ENCODE results near the gene BRAT1.

Gene BRAT1

GRCh38 chr7:2518737-2519118, 36.6 kb downstream of the BRAT1 start:
- peaks cover 7% of the 10 kb centered on the region for H3K27me3 Mint-ChIP-seq (ENCODE audit: low read depth)
- H3K27ac Mint-ChIP-seq, result peak overlapping the region; percentile 91 to 93 (median 93)
- H3K4me3 Mint-ChIP-seq, result peak overlapping the region; percentile 80 to 86 (median 86)
- no peak for TF ChIP-seq CTCF (IDR thresholded peaks at IDR 0.05; ENCODE audit: unreplicated experiment in 3 of 3)
- H3K9me3 Mint-ChIP-seq, result no peaks in the 10 kb centered on the region
- peaks cover 4% of the 10 kb centered on the region for H3K36me3 Mint-ChIP-seq (ENCODE audit: low read depth)
- peaks cover 44% of the 10 kb centered on the region for H3K4me1 Mint-ChIP-seq

- H3K4me1 Mint-ChIP-seq, result peaks cover 44% of the 10 kb centered on the region
- peak overlapping the region; percentile 91 to 93 (median 93) for H3K27ac Mint-ChIP-seq
- H3K27me3 Mint-ChIP-seq (ENCODE audit: low read depth), result peaks cover 7% of the 10 kb centered on the region
- no peak for TF ChIP-seq CTCF (IDR thresholded peaks at IDR 0.05; ENCODE audit: unreplicated experiment in 3 of 3)
- no peaks in the 10 kb centered on the region for H3K9me3 Mint-ChIP-seq
- peaks cover 2% of the 10 kb centered on the region for H3K36me3 Mint-ChIP-seq (ENCODE audit: low read depth)
- peak overlapping the region; percentile 58 to 86 (median 77) for H3K4me3 Mint-ChIP-seq
Measured at GRCh38 chr7:2517678-2518507, 37.4 kb downstream of the BRAT1 start.

GRCh38 chr7:2517026-2517425, 38.3 kb downstream of the BRAT1 start:
- TF ChIP-seq CTCF (IDR thresholded peaks at IDR 0.05; ENCODE audit: unreplicated experiment in 3 of 3), result no peak
- Mint-ChIP-seq H3K4me1 (peaks cover 48% of the 10 kb centered on the region), H3K27ac (peak overlapping the region; percentile 91 to 93 (median 93)), H3K4me3 (peak overlapping the region; percentile 58 to 77 (median 59)), H3K36me3 (ENCODE audit: low read depth) (no peaks in the 10 kb centered on the region), H3K27me3 (ENCODE audit: low read depth) (peaks cover 7% of the 10 kb centered on the region), H3K9me3 (no peaks in the 10 kb centered on the region)

- Mint-ChIP-seq H3K27ac (peak overlapping the region; percentile 87 to 93 (median 91)), H3K9me3 (no peaks in the 10 kb centered on the region), H3K27me3 (ENCODE audit: low read depth) (peaks cover 7% of the 10 kb centered on the region), H3K4me3 (no peak overlapping the region), H3K36me3 (ENCODE audit: low read depth) (no peaks in the 10 kb centered on the region), H3K4me1 (peaks cover 45% of the 10 kb centered on the region)
- no peak for TF ChIP-seq CTCF (IDR thresholded peaks at IDR 0.05; ENCODE audit: unreplicated experiment in 3 of 3)
Measured at GRCh38 chr7:2516194-2516555, 39.1 kb downstream of the BRAT1 start.

GRCh38 chr7:2515424-2516193, 39.7 kb downstream of the BRAT1 start:
- Mint-ChIP-seq H3K27ac (peak overlapping the region; percentile 87 to 93 (median 91)), H3K27me3 (ENCODE audit: low read depth) (peaks cover 7% of the 10 kb centered on the region), H3K9me3 (no peaks in the 10 kb centered on the region), H3K36me3 (ENCODE audit: low read depth) (no peaks in the 10 kb centered on the region), H3K4me1 (peaks cover 42% of the 10 kb centered on the region), H3K4me3 (no peak overlapping the region)
- TF ChIP-seq CTCF (IDR thresholded peaks at IDR 0.05; ENCODE audit: unreplicated experiment in 3 of 3), result no peak
